SJCRH30 (cell line): ENCODE measurements around the gene LRRC25. TPM values are rescaled to one million over a fixed set of nuclear protein-coding genes. Genes with fewer than 3 reads are reported as not detected.

ENCODE experiments used
- DNase-seq, 2 experiments: peaks; one replicate each; pipeline ENCODE4 v3.0.0-alpha.2; 2015 to 2020
- H3K27ac ChIP-seq: fragments of 250-450 bp; sonication (Bioruptor Pico); 2 replicates; pipeline ENCODE4 v1.5.1; 2020; ENCODE audit warnings: mild to moderate bottlenecking, moderate library complexity
- H3K27me3 ChIP-seq: fragments of 250-450 bp; sonication (Bioruptor Pico); 2 replicates; pipeline ENCODE4 v1.5.1; 2020; ENCODE audit warnings: mild to moderate bottlenecking, moderate library complexity
- H3K36me3 ChIP-seq: fragments of 250-450 bp; sonication (Bioruptor Pico); 2 replicates; pipeline ENCODE4 v1.5.1; 2020; ENCODE audit warnings: mild to moderate bottlenecking, moderate library complexity
- H3K4me1 ChIP-seq: fragments of 250-450 bp; sonication (Bioruptor Pico); 2 replicates; pipeline ENCODE4 v1.5.1; 2020; ENCODE audit warnings: mild to moderate bottlenecking, moderate library complexity
- H3K4me3 ChIP-seq: fragments of 250-450 bp; sonication (Bioruptor Pico); 2 replicates; pipeline ENCODE4 v1.5.1; 2020; ENCODE audit warnings: mild to moderate bottlenecking, moderate library complexity
- H3K9me3 ChIP-seq: fragments of 250-450 bp; sonication (Bioruptor Pico); replicated peaks from 2 replicates; pipeline ENCODE4 v1.5.1; 2020; ENCODE audit warnings: mild to moderate bottlenecking, moderate library complexity
- total RNA-seq: library from RNA; depleted of rRNA; stranded (reverse); fragments of >200 nt; shearing (Covaris generic); gene quantifications from 2 replicates; pipeline ENCODE4 v1.2.3, GENCODE V29; 2014

The LRRC25 gene
- total RNA-seq, 1 experiment from 2014 or later, result not detected

GRCh38 chr19:18439025-18439909 is 41.8 kb upstream of the LRRC25 start:
- Histone ChIP-seq H3K27me3 (no peaks in the 10 kb centered on the region), H3K9me3 (no peaks in the 10 kb centered on the region), H3K36me3 (no peaks in the 10 kb centered on the region), H3K27ac (no peak overlapping the region), H3K4me3 (no peak overlapping the region), H3K4me1 (peaks cover 39% of the 10 kb centered on the region)
- DNase-seq, result peak; percentile 53 to 61

- H3K4me3 ChIP-seq, result peak overlapping the region; percentile 45
These were observed 41.1 kb upstream of the LRRC25 start for GRCh38 chr19:18438331-18439024.

GRCh38 chr19:18437491-18438330 is 40.3 kb upstream of the LRRC25 start, which contains the start of gene ISYNA1:
Gene ISYNA1 (minus strand): TSS chr19:18438133. CDS start chr19:18437979, 154 bp downstream.
- Histone ChIP-seq H3K36me3 (peaks cover 3% of the 10 kb centered on the region; the same call in 1 of the 2 replicates), H3K4me1 (peaks cover 25% of the 10 kb centered on the region), H3K4me3 (peak within 1 kb of the TSS; percentile 54), H3K27me3 (no peaks in the 10 kb centered on the region), H3K9me3 (no peaks in the 10 kb centered on the region), H3K27ac (peak within 1 kb of the TSS; percentile 30)
- no peak for DNase-seq

More at GRCh38 chr19:18438331-18439024, 41.1 kb upstream of the LRRC25 start:
- no peaks in the 10 kb centered on the region for H3K36me3 ChIP-seq
- no peaks in the 10 kb centered on the region for H3K27me3 ChIP-seq
- no peak overlapping the region for H3K27ac ChIP-seq
- H3K4me1 ChIP-seq, result peaks cover 31% of the 10 kb centered on the region
- peak; percentile 54 for DNase-seq
- H3K9me3 ChIP-seq, result no peaks in the 10 kb centered on the region

- peaks cover 22% of the 10 kb centered on the region for H3K4me1 ChIP-seq
- H3K4me3 ChIP-seq, result peak overlapping the region; percentile 54
- peak overlapping the region; percentile 30 for H3K27ac ChIP-seq
These were observed 39.5 kb upstream of the LRRC25 start for GRCh38 chr19:18436671-18437490.

GRCh38 chr19:18435842-18436670 is 38.6 kb upstream of the LRRC25 start:
- Histone ChIP-seq H3K4me1 (peaks cover 22% of the 10 kb centered on the region), H3K27ac (peak overlapping the region; percentile 30; the same call in 1 of the 2 replicates), H3K9me3 (no peaks in the 10 kb centered on the region), H3K36me3 (peaks cover 5% of the 10 kb centered on the region; the same call in 1 of the 2 replicates), H3K4me3 (peak overlapping the region; percentile 54), H3K27me3 (no peaks in the 10 kb centered on the region)
- no peak for DNase-seq

More at GRCh38 chr19:18436671-18437490, 39.5 kb upstream of the LRRC25 start:
- H3K36me3 ChIP-seq, result peaks cover 5% of the 10 kb centered on the region; the same call in 1 of the 2 replicates
- H3K9me3 ChIP-seq, result no peaks in the 10 kb centered on the region
- no peaks in the 10 kb centered on the region for H3K27me3 ChIP-seq
- peak; percentile 75 to 78 for DNase-seq

GRCh38 chr19:18435178-18435841 is 37.9 kb upstream of the LRRC25 start:
- Histone ChIP-seq H3K27ac (no peak overlapping the region), H3K9me3 (no peaks in the 10 kb centered on the region), H3K36me3 (peaks cover 5% of the 10 kb centered on the region; the same call in 1 of the 2 replicates), H3K4me1 (peaks cover 22% of the 10 kb centered on the region), H3K27me3 (no peaks in the 10 kb centered on the region), H3K4me3 (no peak overlapping the region)
- no peak for DNase-seq

- peaks cover 5% of the 10 kb centered on the region; the same call in 1 of the 2 replicates for H3K36me3 ChIP-seq
- H3K4me3 ChIP-seq, result no peak overlapping the region
- H3K27ac ChIP-seq, result no peak overlapping the region
- H3K27me3 ChIP-seq, result no peaks in the 10 kb centered on the region
- H3K9me3 ChIP-seq, result no peaks in the 10 kb centered on the region
- H3K4me1 ChIP-seq, result peaks cover 22% of the 10 kb centered on the region
- DNase-seq, result no peak
These were observed 37.2 kb upstream of the LRRC25 start for GRCh38 chr19:18434411-18435175.

- H3K27ac ChIP-seq, result no peak overlapping the region
- no peak for DNase-seq
- H3K4me3 ChIP-seq, result no peak overlapping the region
- H3K4me1 ChIP-seq, result peaks cover 16% of the 10 kb centered on the region
- H3K36me3 ChIP-seq, result peaks cover 5% of the 10 kb centered on the region; the same call in 1 of the 2 replicates
- no peaks in the 10 kb centered on the region for H3K27me3 ChIP-seq
- H3K9me3 ChIP-seq, result no peaks in the 10 kb centered on the region
These were observed 36.4 kb upstream of the LRRC25 start for GRCh38 chr19:18433735-18434398.

GRCh38 chr19:18433015-18433691 is 35.7 kb upstream of the LRRC25 start:
- Histone ChIP-seq H3K27ac (no peak overlapping the region), H3K36me3 (peaks cover 5% of the 10 kb centered on the region; the same call in 1 of the 2 replicates), H3K27me3 (no peaks in the 10 kb centered on the region), H3K9me3 (no peaks in the 10 kb centered on the region), H3K4me1 (peaks cover 16% of the 10 kb centered on the region), H3K4me3 (no peak overlapping the region)
- DNase-seq, result no peak

- Histone ChIP-seq H3K9me3 (no peaks in the 10 kb centered on the region), H3K4me1 (peaks cover 16% of the 10 kb centered on the region), H3K4me3 (no peak overlapping the region), H3K27me3 (no peaks in the 10 kb centered on the region), H3K27ac (no peak overlapping the region), H3K36me3 (peaks cover 5% of the 10 kb centered on the region; the same call in 1 of the 2 replicates)
- no peak for DNase-seq
These were observed 35.0 kb upstream of the LRRC25 start for GRCh38 chr19:18432275-18433014.
